Breast epithelium (tissue), 3 donors: ENCODE data around the gene HBG2.

Experiments used
- CTCF ChIP-seq, 3 donors: fragments of 450-650 bp; IDR thresholded peaks; one replicate each; pipeline ENCODE4 v1.5.1; 2016 to 2017; ENCODE audit warnings: antibody characterized with exemption in 3 of 3, mild to moderate bottlenecking in 3 of 3, moderate library complexity in 3 of 3
- POLR2A ChIP-seq: fragments of 450-650 bp; IDR thresholded peaks from one replicate; pipeline ENCODE4 v1.6.1; 2016; ENCODE audit warnings: antibody characterized with exemption, mild to moderate bottlenecking, moderate library complexity

- no peak for TF ChIP-seq CTCF (IDR thresholded peaks at IDR 0.05)
- no peak for TF ChIP-seq POLR2A
Observed at GRCh38 chr11:5286351-5286750, 31.8 kb upstream of the HBG2 start.
